ENCODE results near the gene TMEM126B.
"Not testable (repeated sequence)": the region's sequence is repeated elsewhere in the genome, so short reads cannot be mapped to it uniquely, and the experiment has no call there.

Gene TMEM126B

DNA sequence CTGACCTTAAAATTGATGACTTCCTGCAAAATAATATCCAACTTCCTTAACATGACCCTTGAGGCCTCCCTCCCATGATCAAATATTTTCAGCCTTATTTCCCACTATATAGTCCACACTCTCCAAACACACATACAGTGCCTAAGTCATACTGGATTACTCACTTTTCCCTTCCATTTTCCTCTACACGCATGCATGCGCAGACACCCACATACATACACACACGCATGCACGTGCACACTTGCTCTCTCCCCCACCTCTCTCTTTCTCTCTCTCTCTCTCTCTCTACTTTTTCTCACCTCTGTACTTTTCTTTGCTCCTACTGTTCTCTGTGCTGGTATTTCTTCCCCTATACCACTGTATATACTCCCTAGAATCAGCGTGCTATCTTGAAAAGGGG is 29.3 kb upstream of the TMEM126B start:
- Histone ChIP-seq H3K9me2 (replicated peaks; ENCODE audit: low read depth, low read length) (no peaks in the 10 kb centered on the region), H3K4me3 (ENCODE audit: low read length, poor library complexity, severe bottlenecking) (no peak overlapping the region), H3K4me1 (ENCODE audit: insufficient read depth, low read length, poor library complexity, severe bottlenecking) (peaks cover 7% of the 10 kb centered on the region), H3K79me2 (ENCODE audit: insufficient read depth, low read length) (no peaks in the 10 kb centered on the region), H3K4me2 (ENCODE audit: low read depth, low read length, poor library complexity, severe bottlenecking) (peak overlapping the region; percentile 4), H3K9ac (ENCODE audit: low read depth, low read length, poor library complexity, severe bottlenecking) (no peak overlapping the region), H3K9me3 (ENCODE audit: insufficient read depth, low read depth, low read length) (no peaks in the 10 kb centered on the region), H4K20me1 (ENCODE audit: insufficient read depth, low read length, poor library complexity, severe bottlenecking) (no peaks in the 10 kb centered on the region), H3F3A (ENCODE audit: low read depth) (no peaks in the 10 kb centered on the region), H2AFZ (ENCODE audit: low read length) (no peak overlapping the region), H3K36me3 (ENCODE audit: insufficient read depth, low read length) (no peaks in the 10 kb centered on the region), H3K27me3 (ENCODE audit: insufficient read depth, low read length, poor library complexity, severe bottlenecking) (no peaks in the 10 kb centered on the region)
- TF ChIP-seq, protein P1, sequence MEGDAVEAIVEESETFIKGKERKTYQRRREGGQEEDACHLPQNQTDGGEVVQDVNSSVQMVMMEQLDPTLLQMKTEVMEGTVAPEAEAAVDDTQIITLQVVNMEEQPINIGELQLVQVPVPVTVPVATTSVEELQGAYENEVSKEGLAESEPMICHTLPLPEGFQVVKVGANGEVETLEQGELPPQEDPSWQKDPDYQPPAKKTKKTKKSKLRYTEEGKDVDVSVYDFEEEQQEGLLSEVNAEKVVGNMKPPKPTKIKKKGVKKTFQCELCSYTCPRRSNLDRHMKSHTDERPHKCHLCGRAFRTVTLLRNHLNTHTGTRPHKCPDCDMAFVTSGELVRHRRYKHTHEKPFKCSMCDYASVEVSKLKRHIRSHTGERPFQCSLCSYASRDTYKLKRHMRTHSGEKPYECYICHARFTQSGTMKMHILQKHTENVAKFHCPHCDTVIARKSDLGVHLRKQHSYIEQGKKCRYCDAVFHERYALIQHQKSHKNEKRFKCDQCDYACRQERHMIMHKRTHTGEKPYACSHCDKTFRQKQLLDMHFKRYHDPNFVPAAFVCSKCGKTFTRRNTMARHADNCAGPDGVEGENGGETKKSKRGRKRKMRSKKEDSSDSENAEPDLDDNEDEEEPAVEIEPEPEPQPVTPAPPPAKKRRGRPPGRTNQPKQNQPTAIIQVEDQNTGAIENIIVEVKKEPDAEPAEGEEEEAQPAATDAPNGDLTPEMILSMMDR (conservative IDR thresholded peaks at IDR 0.05; ENCODE audit: low read length), result no peak
- no peak for TF ChIP-seq EZH2phosphoT487 (IDR thresholded peaks at IDR 0.05; ENCODE audit: borderline replicate concordance)

DNA sequence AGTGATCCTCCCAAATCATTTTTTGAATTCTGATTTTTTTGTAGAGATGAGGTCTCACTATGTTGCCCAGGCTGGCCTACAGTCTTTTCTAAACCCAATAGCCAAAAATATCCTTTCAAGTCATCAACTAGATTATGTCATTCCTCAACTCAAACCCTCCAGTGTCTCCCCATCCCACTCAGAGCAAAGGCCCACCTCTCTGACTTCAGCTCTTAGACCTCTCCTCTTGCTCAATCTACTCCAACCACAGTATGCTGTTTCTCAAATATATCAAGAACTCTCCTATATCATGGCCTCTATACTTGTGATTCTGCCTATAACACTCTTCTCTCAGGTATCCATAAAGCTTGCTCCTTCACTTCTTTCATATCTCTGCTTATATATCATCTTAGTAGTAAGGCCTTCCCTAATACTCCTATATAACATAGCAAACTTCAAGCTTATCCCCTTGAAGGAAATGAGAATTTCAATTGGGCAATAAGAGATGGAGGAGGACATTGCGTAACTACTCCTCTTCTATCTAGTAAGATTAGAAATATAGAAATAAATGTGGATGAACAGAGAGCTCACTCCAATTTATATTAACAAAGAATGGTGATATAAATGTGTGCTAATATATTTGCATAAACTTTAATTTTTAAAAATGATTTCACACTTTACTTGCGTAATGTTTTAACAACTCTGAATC is 25.7 kb upstream of the TMEM126B start:
- Histone ChIP-seq H3K79me2 (ENCODE audit: insufficient read depth, low read length) (no peaks in the 10 kb centered on the region), H3K4me2 (ENCODE audit: low read depth, low read length, poor library complexity, severe bottlenecking) (no peak overlapping the region), H3K4me3 (ENCODE audit: low read length, poor library complexity, severe bottlenecking) (no peak overlapping the region), H3K9me3 (ENCODE audit: insufficient read depth, low read depth, low read length) (no peaks in the 10 kb centered on the region), H3F3A (ENCODE audit: low read depth) (no peaks in the 10 kb centered on the region), H4K20me1 (ENCODE audit: insufficient read depth, low read length, poor library complexity, severe bottlenecking) (no peaks in the 10 kb centered on the region), H2AFZ (ENCODE audit: low read length) (no peak overlapping the region), H3K4me1 (ENCODE audit: insufficient read depth, low read length, poor library complexity, severe bottlenecking) (peaks cover 7% of the 10 kb centered on the region), H3K36me3 (ENCODE audit: insufficient read depth, low read length) (no peaks in the 10 kb centered on the region), H3K9ac (ENCODE audit: low read depth, low read length, poor library complexity, severe bottlenecking) (no peak overlapping the region), H3K9me2 (replicated peaks; ENCODE audit: low read depth, low read length) (no peaks in the 10 kb centered on the region), H3K27me3 (ENCODE audit: insufficient read depth, low read length, poor library complexity, severe bottlenecking) (no peaks in the 10 kb centered on the region)
- TF ChIP-seq, protein P1 (conservative IDR thresholded peaks at IDR 0.05; ENCODE audit: low read length), result no peak
- no peak for TF ChIP-seq EZH2phosphoT487 (IDR thresholded peaks at IDR 0.05; ENCODE audit: borderline replicate concordance)

DNA sequence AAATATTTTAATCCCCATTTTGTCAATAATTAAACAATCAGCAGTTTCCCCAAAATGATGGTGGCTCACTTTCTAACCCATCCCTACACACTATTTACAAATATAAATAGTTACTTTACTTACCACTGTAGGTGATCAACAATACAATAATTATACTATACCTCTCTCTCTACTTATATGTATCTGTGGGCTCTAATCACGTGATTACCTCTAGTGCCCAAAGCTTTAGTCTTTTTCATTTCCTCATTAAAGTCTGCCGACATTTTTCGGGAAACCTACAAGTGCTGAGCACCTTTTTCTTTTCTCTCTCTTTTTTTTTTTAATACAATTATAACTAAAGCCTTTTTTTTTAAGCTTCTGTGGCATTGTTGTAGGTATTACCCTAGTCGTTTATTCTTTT is 25.2 kb upstream of the TMEM126B start:
- Histone ChIP-seq H3K9me2 (replicated peaks; ENCODE audit: low read depth, low read length) (no peaks in the 10 kb centered on the region), H3K9ac (ENCODE audit: low read depth, low read length, poor library complexity, severe bottlenecking) (no peak overlapping the region), H3K4me1 (ENCODE audit: insufficient read depth, low read length, poor library complexity, severe bottlenecking) (peaks cover 7% of the 10 kb centered on the region), H3K4me2 (ENCODE audit: low read depth, low read length, poor library complexity, severe bottlenecking) (no peak overlapping the region), H2AFZ (ENCODE audit: low read length) (no peak overlapping the region), H3K9me3 (ENCODE audit: insufficient read depth, low read depth, low read length) (no peaks in the 10 kb centered on the region), H3F3A (ENCODE audit: low read depth) (no peaks in the 10 kb centered on the region), H3K36me3 (ENCODE audit: insufficient read depth, low read length) (no peaks in the 10 kb centered on the region), H3K4me3 (ENCODE audit: low read length, poor library complexity, severe bottlenecking) (no peak overlapping the region), H3K79me2 (ENCODE audit: insufficient read depth, low read length) (no peaks in the 10 kb centered on the region), H4K20me1 (ENCODE audit: insufficient read depth, low read length, poor library complexity, severe bottlenecking) (no peaks in the 10 kb centered on the region), H3K27me3 (ENCODE audit: insufficient read depth, low read length, poor library complexity, severe bottlenecking) (no peaks in the 10 kb centered on the region)
- no peak for TF ChIP-seq EZH2phosphoT487 (IDR thresholded peaks at IDR 0.05; ENCODE audit: borderline replicate concordance)
- TF ChIP-seq, protein P1 (conservative IDR thresholded peaks at IDR 0.05; ENCODE audit: low read length), result no peak

DNA sequence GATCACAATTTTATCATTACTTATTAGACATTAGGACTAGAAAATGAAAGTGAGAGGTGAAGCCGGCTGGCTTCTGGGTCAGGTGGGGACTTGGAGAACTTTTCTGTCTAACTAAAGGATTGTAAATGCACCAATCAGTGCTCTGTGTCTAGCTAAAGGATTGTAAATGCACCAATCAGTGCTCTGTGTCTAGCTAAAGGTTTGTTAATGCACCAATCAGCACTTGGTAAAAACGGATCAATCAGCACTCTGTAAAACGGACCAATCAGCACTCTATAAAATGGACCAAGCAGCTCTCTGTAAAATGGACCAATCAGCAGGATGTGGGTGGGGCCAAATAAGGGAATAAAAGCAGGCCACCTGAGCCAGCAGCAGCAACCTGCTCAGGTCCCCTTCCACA is 22.2 kb upstream of the TMEM126B start:
- not testable (repeated sequence) for H3K4me1 ChIP-seq (ENCODE audit: insufficient read depth, low read length, poor library complexity, severe bottlenecking); H2AFZ ChIP-seq (ENCODE audit: low read length); H3K4me3 ChIP-seq (ENCODE audit: low read length, poor library complexity, severe bottlenecking); H4K20me1 ChIP-seq (ENCODE audit: insufficient read depth, low read length, poor library complexity, severe bottlenecking); H3K4me2 ChIP-seq (ENCODE audit: low read depth, low read length, poor library complexity, severe bottlenecking); H3K9ac ChIP-seq (ENCODE audit: low read depth, low read length, poor library complexity, severe bottlenecking); H3K79me2 ChIP-seq (ENCODE audit: insufficient read depth, low read length); H3K9me3 ChIP-seq (ENCODE audit: insufficient read depth, low read depth, low read length); H3K36me3 ChIP-seq (ENCODE audit: insufficient read depth, low read length); H3K9me2 ChIP-seq (replicated peaks; ENCODE audit: low read depth, low read length); H3K27me3 ChIP-seq (ENCODE audit: insufficient read depth, low read length, poor library complexity, severe bottlenecking); H3F3A ChIP-seq (ENCODE audit: low read depth)

DNA sequence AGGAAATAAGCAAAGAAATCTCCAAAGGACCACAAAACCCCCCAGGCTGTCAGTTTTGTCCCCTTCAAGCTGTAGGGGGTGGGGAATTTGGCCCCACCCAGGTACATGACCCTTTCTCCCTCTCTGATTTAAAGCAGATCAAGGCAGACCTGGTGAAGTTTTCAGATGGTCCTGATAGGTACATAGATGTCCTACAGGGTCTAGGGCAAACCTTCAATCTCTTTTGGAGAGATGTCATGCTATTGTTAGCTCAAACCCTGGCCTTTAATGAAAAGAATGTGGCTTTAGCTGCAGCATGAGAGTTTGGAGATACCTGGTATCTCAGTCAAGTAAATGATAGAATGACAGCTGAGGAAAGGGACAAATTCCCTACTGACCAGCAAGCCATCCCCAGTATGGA is 19.8 kb upstream of the TMEM126B start:
- not testable (repeated sequence) for H3K4me1 ChIP-seq (ENCODE audit: insufficient read depth, low read length, poor library complexity, severe bottlenecking); H4K20me1 ChIP-seq (ENCODE audit: insufficient read depth, low read length, poor library complexity, severe bottlenecking); H3K79me2 ChIP-seq (ENCODE audit: insufficient read depth, low read length); H3K36me3 ChIP-seq (ENCODE audit: insufficient read depth, low read length); H3K27me3 ChIP-seq (ENCODE audit: insufficient read depth, low read length, poor library complexity, severe bottlenecking); H3K4me2 ChIP-seq (ENCODE audit: low read depth, low read length, poor library complexity, severe bottlenecking); H3K4me3 ChIP-seq (ENCODE audit: low read length, poor library complexity, severe bottlenecking); H2AFZ ChIP-seq (ENCODE audit: low read length); H3F3A ChIP-seq (ENCODE audit: low read depth); H3K9me2 ChIP-seq (replicated peaks; ENCODE audit: low read depth, low read length); H3K9me3 ChIP-seq (ENCODE audit: insufficient read depth, low read depth, low read length); H3K9ac ChIP-seq (ENCODE audit: low read depth, low read length, poor library complexity, severe bottlenecking)
